Renal pelvis (tissue), 4 donors: ENCODE data around the gene RSPRY1. TPM values are rescaled to one million over a fixed set of nuclear protein-coding genes. Genes with fewer than 3 reads are reported as not detected.
"Not testable (repeated sequence)": the region's sequence is repeated elsewhere in the genome, so short reads cannot be mapped to it uniquely, and the experiment has no call there.

ENCODE experiments used
- DNase-seq: peaks from one replicate; pipeline ENCODE4 v3.0.0-alpha.2; 2013
- polyA plus RNA-seq, 3 donors: library from polyadenylated mRNA; unstranded; fragments of 120-200 nt; gene quantifications; one replicate each; pipeline ENCODE4 v1.2.1, GENCODE V29; 2013; ENCODE audit not compliant: insufficient read length in 3 of 3

RSPRY1 gene
- polyA plus RNA-seq, 3 donors: 44.2 to 50.3 (median 44.7) TPM

- no peak for DNase-seq
Observed at GRCh38 chr16:57251352-57251751, 65.2 kb downstream of the RSPRY1 start.

DNA sequence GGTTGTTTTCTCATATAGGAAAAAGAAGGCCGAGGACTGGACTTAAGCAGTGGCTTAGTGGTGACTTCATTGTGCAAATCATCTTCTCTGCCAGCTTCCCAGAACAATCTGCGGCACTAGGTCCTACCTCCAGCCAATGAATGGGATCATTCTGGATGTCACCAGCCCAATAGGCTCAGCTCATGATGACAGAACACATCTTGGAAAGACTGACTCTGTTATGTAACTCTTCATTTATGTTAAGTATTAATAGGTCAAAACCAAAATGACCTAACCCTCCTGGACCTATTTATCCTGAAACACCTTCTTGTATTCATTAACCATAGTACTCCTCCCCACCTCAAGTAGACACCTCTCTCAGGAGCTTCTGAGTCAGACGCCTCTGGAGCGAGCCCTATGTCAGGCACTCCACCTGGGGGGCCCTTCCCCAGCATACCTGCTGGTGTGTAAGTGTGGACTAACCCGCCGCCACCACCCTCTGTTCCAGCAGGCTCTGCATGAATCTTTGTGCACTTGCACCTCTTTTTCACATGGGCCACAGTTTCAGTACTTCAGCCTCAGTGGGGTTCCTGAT, 66.1 kb downstream of the RSPRY1 start:
- no peak for DNase-seq

DNA sequence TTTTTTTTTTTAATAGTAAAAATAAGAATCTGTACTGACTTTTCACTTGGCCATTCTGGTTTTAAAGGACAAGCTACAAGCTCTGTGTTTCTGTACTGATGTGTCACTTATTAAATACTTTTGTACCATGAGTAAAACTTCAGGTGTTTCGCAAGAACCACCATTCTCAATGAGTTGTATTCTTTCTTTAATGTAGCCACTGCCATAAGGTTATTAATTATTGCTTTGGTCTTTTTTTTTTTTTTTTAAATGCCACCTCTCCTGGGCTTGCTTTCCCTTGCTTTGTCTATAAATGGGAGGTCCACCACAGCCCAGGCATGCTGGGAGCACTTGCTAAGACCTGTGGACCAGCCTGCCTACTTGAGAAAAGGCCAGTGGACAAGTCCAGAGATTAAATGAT, 67.3 kb downstream of the RSPRY1 start:
- no peak for DNase-seq

DNA sequence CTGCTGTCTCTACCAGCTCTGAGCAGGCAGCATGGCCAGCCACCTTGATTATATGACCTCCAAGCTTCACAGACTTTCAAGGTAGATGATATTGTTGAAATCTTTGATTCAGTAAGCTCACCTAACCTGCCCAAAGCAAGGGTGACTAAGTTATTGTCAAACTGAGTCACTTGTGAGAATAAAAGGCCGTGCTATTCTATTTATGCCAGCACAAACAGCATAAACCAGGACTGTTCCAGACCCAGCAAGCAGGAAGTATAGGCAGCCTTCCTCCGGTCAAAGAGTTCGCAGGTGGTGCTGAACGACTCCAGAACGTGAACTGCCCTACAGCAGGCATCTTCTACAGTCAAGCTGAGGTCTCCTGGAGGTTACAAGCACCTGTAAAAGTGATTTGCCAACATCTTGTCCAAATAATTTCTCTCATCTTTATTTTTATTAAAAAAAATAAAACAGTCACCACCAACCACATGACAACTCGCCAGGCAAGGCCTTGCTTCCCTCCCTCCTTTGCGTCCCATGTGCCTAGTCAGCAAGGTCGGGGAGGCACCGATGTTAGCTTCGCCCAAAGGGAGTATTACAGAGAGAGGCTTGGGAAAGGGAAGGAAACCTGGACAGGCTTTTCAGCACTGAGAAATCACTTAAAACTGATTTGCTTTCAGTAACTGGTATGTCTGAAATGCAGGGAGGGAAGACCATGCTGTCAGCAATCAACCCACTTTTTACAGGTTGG, 69.7 kb downstream of the RSPRY1 start:
- DNase-seq: no peak

DNA sequence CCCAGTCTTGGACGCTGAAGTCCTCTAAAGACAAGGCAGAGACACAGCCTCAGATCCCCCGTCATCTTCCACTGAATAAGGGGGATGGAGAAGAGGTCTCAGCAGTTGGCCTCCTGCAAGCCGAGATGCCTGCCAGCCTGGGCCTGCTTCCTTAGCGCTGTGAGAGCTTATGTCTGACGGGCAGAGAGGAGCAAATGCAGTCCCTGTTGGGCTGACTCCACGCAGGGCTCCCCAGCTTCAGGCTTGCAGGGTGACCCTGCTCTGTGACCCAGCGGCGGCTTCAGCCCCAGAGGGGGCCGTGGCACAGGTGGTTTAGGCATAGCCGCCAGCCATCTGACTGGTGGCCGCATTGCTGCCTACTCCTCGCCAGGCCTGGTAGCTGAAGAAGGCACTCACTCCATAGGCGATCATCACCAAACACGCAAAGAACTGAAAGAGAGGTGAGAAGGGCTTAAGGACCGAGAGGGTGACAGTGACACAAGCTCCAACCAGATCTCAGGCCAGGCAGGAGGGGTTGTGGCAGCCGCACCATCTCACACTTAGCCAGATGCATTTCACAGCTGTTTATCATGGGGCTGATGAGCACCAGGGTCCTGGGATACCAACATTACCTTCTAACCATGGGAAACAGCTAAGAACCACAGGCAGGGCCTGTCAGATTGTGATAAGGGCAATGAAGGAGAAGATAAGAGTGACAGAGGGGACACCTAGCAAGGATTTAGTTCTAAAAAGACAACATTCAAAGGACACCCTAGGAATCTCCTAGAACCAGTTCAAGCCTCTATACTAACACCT, 70.7 kb downstream of the RSPRY1 start:
- DNase-seq: no peak

GRCh38 chr16:57257455-57258070, 71.4 kb downstream of the RSPRY1 start:
- no peak for DNase-seq

DNA sequence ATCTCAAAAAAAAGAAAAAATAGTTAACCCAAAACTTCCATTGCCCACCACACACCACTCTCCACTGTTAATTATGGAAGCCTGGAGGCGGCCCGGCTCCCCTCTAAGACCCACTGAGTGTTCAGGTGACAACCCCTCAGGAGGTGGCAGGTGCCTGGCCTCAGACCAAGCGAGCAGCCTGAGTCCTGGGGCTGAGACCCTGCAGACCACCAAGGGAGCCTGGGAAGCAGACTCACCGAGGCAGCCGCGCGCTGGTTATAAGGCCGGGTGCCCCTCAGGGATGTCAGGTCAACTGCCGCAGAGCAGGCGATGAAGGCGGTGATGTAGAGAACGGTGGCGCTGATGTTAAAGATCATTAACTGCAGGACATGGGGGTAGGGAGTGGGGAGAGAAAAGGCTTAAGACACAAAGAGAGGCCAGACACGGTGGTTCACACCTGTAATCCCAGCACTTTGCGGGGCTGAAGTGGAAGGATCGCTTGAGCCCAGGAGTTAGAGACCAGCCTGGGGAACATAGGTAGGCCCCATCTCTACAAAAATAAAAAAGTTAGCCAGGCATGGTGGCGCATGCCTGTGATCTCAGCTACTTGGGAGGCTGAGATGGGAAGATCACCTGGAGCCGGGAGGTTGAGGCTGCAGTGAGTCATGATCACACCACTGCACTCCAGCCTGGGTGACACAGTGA, 72.2 kb downstream of the RSPRY1 start:
- no peak for DNase-seq

GRCh38 chr16:57258910-57259475, 72.9 kb downstream of the RSPRY1 start:
- DNase-seq: no peak

- DNase-seq: peak; percentile 16
Observed at GRCh38 chr16:57260294-57260929, 74.3 kb downstream of the RSPRY1 start.

DNA sequence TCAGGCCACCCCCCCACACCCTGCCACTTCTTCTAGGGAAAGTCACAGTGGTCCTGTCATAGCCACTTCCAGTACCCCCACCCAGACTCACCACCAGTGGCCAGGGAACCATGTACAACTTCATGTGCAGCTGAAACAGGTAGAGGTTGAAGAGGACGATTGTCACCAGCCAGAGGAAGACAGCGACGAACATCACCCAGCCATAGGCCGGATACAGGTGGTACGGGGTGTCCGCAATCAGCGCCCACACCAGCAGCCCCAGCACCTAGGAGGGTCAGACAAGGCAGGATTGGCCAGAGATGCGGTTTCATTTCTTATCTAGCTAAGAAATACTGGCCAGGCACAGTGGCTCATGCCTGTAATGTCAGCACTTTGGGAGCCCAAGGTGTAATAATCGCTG, 75.7 kb downstream of the RSPRY1 start:
- DNase-seq: no peak

DNA sequence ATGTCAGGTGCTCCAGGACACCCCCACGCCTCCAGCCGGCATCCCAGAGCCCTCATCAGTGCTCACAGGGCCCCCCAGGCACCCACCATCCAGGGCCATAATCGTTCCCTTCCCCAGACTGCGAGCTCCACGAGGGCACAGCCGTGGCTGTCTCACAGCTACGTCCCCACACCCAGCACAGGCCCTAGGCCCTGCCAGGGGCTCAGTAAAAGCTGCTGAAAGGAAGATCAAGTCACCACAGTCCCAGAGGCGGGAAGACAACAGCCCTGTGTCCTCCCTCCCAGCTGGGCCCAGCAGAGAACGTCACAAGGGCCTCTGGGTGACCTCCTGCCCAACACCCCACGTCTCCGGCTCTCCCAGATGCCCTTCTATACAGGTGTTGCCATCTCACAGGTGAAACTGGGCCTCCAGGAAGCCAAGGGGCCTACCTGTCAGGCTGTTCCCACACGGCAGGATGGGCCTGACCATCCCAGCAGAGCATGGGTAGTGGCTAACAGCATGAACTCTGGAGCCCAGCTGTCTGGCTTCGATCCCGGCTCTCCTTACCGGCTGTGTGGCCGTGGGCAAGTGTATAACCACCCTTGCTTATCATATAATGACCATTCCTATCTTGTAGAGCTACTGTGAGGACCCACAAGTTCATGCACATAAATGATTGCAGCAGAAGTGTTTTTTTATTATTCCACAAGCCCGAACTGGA, 76.9 kb downstream of the RSPRY1 start:
- DNase-seq: no peak

GRCh38 chr16:57263541-57264351, 77.6 kb downstream of the RSPRY1 start:
- DNase-seq: no peak

DNA sequence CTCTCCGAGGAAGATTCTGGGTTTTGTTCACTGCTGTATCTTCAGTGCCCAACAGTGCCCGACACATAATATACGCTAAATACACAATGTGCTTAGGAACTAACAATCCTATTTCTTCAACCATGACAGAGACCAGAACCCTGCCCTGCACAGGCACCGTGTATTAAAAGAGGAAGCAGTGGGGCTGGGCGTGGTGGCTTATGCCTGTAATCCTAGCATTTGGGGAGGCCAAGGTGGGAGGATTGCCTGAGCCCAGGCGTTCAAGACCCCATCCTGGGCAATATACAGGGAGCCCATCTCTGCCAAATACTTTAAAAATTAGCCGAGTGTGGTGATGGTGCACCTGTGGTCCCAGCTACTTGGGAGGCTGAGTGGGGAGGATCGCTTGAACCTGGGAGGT, 78.3 kb downstream of the RSPRY1 start:
- DNase-seq: no peak

GRCh38 chr16:57264950-57265371, 78.8 kb downstream of the RSPRY1 start:
- no peak for DNase-seq

DNA sequence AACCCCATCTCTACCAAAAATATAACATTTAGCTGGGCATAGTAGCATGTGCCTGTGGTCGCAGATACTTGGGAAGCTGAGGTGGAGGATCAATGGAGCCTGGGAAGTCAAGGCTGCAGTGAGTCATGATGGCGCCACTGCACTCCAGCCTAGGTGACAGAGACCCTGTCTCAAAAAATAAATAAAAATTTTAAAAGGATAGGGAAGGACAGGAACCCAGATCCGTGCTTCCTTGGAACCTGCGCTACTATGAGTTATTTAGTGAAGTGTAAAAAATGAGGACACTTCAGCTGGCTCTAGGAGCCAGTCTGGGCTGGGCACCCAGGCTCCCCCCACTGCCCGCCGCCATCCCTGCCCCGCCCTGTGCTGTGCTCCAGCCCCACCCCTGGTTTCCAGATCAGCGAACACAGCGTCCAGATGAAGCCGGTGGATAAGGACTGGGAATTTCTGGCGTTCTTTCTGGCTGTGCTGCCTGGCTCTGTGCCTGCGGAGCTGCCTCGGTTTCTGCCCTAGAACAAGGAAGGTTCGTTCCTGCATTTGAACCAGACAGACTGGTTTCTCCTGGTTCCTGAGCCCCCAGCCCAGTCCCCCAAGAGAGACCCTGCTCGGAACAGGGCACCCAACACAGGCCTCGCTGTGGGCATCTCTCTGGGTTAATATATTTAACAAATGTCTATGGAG, 79.9 kb downstream of the RSPRY1 start:
- peak; percentile 58 for DNase-seq

GRCh38 chr16:57266531-57267260, 80.6 kb downstream of the RSPRY1 start:
- no peak for DNase-seq

- DNase-seq: not testable (repeated sequence)
Observed at GRCh38 chr16:57267343-57267742, 81.2 kb downstream of the RSPRY1 start.
